GM23338 (cell line): ENCODE measurements around the gene TIMP3. TPM values are rescaled to one million over a fixed set of nuclear protein-coding genes. Genes with fewer than 3 reads are reported as not detected.

Experiments
- EZH2 ChIP-seq: fragments of 200-600 bp; sonication (generic); IDR thresholded peaks from one replicate; pipeline ENCODE4 v1.8.0; 2017; ENCODE audit warnings: antibody characterized with exemption, mild to moderate bottlenecking, low read depth; ENCODE audit not compliant: unreplicated experiment
- EZH2phosphoT487 ChIP-seq: fragments of 200-600 bp; sonication (generic); IDR thresholded peaks from one replicate; pipeline ENCODE4 v1.8.1; 2018; ENCODE audit warnings: antibody characterized with exemption; ENCODE audit not compliant: unreplicated experiment
- JUNB ChIP-seq: IDR thresholded peaks from one replicate; pipeline ENCODE4 v1.6.1; 2016; ENCODE audit warnings: antibody characterized with exemption; ENCODE audit not compliant: unreplicated experiment
- NANOG ChIP-seq: IDR thresholded peaks from 2 replicates; pipeline ENCODE4 v1.6.1; 2016; ENCODE audit warnings: antibody characterized with exemption, borderline replicate concordance
- POLR2AphosphoS5 ChIP-seq: IDR thresholded peaks from 2 replicates; pipeline ENCODE4 v1.6.1; 2016; ENCODE audit warnings: antibody characterized with exemption, low read depth
- ZNF114 ChIP-seq: fragments of 250-450 bp; sonication (Bioruptor Pico); IDR thresholded peaks from 2 replicates; pipeline ENCODE4 v1.5.0; 2020; ENCODE audit warnings: mild to moderate bottlenecking, moderate library complexity
- polyA plus RNA-seq: library from polyadenylated mRNA; unstranded; fragments of >200 nt; fragmentation: Nextera tagmentation; extraction: Ambion mirVana; gene quantifications from 2 replicates; pipeline ENCODE4 v1.2.1, GENCODE V29; 2016
- total RNA-seq: library from RNA; depleted of rRNA; stranded (reverse); fragments of >200 nt; shearing (Covaris generic); gene quantifications from 2 replicates; pipeline ENCODE4 v1.2.3, GENCODE V29; 2014
- TF ChIP-seq, protein P1 (sequence below): fragments of 250-450 bp; sonication (Bioruptor Pico); IDR thresholded peaks from 2 replicates; pipeline ENCODE4 v1.5.0; 2020; ENCODE audit warnings: mild to moderate bottlenecking, moderate library complexity
- TF ChIP-seq, protein P2 (sequence below), 2 experiments: fragments of 200-600 bp in 1 of 2; sonication (generic) in 1 of 2; conservative IDR thresholded peaks; 2 replicates each; pipeline versions ENCODE4 v1.5.1 to v1.6.1; 2016 to 2017; ENCODE audit warnings: antibody characterized with exemption in 2 of 2, low read depth in 2 of 2, mild to moderate bottlenecking in 2 of 2, moderate library complexity in 1 of 2
- TF ChIP-seq, protein P3 (sequence below): IDR thresholded peaks from 2 replicates; pipeline ENCODE4 v1.6.1; 2016; ENCODE audit warnings: antibody characterized with exemption

The TIMP3 gene
- total and polyA plus RNA-seq, 2 experiments from 2014 or later: 1.4 to 4.3 TPM

DNA sequence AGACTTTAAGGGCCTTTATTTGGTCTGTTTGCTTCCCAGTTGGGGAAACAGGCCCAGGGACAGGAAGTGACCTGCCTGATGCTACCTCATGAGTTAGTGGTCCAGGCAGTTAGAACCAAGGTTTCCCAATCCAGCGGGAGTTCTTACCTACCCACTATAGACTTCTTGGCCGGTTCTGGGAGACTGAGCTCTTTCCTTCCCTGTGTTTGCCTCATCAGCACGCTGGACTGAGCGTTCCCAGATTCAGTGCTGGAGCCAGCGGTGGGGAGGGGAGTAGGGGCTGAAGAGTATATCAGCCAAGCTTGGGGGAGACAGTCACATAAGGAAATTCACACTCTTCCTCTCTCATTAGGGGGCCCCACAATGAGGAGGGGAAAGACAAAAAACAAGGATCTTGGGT is 27.1 kb downstream of the TIMP3 start (continued):
- TF ChIP-seq, protein P1, sequence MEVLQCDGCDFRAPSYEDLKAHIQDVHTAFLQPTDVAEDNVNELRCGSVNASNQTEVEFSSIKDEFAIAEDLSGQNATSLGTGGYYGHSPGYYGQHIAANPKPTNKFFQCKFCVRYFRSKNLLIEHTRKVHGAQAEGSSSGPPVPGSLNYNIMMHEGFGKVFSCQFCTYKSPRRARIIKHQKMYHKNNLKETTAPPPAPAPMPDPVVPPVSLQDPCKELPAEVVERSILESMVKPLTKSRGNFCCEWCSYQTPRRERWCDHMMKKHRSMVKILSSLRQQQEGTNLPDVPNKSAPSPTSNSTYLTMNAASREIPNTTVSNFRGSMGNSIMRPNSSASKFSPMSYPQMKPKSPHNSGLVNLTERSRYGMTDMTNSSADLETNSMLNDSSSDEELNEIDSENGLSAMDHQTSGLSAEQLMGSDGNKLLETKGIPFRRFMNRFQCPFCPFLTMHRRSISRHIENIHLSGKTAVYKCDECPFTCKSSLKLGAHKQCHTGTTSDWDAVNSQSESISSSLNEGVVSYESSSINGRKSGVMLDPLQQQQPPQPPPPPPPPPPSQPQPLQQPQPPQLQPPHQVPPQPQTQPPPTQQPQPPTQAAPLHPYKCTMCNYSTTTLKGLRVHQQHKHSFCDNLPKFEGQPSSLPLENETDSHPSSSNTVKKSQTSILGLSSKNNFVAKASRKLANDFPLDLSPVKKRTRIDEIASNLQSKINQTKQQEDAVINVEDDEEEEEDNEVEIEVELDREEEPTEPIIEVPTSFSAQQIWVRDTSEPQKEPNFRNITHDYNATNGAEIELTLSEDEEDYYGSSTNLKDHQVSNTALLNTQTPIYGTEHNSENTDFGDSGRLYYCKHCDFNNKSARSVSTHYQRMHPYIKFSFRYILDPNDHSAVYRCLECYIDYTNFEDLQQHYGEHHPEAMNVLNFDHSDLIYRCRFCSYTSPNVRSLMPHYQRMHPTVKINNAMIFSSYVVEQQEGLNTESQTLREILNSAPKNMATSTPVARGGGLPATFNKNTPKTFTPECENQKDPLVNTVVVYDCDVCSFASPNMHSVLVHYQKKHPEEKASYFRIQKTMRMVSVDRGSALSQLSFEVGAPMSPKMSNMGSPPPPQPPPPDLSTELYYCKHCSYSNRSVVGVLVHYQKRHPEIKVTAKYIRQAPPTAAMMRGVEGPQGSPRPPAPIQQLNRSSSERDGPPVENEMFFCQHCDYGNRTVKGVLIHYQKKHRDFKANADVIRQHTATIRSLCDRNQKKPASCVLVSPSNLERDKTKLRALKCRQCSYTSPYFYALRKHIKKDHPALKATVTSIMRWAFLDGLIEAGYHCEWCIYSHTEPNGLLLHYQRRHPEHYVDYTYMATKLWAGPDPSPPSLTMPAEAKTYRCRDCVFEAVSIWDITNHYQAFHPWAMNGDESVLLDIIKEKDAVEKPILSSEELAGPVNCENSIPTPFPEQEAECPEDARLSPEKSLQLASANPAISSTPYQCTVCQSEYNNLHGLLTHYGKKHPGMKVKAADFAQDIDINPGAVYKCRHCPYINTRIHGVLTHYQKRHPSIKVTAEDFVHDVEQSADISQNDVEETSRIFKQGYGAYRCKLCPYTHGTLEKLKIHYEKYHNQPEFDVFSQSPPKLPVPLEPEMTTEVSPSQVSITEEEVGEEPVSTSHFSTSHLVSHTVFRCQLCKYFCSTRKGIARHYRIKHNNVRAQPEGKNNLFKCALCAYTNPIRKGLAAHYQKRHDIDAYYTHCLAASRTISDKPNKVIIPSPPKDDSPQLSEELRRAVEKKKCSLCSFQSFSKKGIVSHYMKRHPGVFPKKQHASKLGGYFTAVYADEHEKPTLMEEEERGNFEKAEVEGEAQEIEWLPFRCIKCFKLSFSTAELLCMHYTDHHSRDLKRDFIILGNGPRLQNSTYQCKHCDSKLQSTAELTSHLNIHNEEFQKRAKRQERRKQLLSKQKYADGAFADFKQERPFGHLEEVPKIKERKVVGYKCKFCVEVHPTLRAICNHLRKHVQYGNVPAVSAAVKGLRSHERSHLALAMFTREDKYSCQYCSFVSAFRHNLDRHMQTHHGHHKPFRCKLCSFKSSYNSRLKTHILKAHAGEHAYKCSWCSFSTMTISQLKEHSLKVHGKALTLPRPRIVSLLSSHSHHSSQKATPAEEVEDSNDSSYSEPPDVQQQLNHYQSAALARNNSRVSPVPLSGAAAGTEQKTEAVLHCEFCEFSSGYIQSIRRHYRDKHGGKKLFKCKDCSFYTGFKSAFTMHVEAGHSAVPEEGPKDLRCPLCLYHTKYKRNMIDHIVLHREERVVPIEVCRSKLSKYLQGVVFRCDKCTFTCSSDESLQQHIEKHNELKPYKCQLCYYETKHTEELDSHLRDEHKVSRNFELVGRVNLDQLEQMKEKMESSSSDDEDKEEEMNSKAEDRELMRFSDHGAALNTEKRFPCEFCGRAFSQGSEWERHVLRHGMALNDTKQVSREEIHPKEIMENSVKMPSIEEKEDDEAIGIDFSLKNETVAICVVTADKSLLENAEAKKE (CRISPR knock-in tag): no peak
- TF ChIP-seq EZH2phosphoT487: no peak
- TF ChIP-seq ZNF114 (CRISPR knock-in tag): no peak
- TF ChIP-seq NANOG: no peak
- TF ChIP-seq, protein P2, sequence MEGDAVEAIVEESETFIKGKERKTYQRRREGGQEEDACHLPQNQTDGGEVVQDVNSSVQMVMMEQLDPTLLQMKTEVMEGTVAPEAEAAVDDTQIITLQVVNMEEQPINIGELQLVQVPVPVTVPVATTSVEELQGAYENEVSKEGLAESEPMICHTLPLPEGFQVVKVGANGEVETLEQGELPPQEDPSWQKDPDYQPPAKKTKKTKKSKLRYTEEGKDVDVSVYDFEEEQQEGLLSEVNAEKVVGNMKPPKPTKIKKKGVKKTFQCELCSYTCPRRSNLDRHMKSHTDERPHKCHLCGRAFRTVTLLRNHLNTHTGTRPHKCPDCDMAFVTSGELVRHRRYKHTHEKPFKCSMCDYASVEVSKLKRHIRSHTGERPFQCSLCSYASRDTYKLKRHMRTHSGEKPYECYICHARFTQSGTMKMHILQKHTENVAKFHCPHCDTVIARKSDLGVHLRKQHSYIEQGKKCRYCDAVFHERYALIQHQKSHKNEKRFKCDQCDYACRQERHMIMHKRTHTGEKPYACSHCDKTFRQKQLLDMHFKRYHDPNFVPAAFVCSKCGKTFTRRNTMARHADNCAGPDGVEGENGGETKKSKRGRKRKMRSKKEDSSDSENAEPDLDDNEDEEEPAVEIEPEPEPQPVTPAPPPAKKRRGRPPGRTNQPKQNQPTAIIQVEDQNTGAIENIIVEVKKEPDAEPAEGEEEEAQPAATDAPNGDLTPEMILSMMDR (conservative IDR thresholded peaks at IDR 0.05; ENCODE audit: low read depth in 2 of 2): no peak
- TF ChIP-seq, protein P3, sequence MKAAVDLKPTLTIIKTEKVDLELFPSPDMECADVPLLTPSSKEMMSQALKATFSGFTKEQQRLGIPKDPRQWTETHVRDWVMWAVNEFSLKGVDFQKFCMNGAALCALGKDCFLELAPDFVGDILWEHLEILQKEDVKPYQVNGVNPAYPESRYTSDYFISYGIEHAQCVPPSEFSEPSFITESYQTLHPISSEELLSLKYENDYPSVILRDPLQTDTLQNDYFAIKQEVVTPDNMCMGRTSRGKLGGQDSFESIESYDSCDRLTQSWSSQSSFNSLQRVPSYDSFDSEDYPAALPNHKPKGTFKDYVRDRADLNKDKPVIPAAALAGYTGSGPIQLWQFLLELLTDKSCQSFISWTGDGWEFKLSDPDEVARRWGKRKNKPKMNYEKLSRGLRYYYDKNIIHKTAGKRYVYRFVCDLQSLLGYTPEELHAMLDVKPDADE: no peak
- TF ChIP-seq POLR2AphosphoS5: no peak
- TF ChIP-seq EZH2: no peak
- no peak for TF ChIP-seq JUNB
